ENCODE results near the gene CNOT6L. TPM values are rescaled to one million over a fixed set of nuclear protein-coding genes. Genes with fewer than 3 reads are reported as not detected.

The CNOT6L gene
- total RNA-seq, 1 experiment from 2014 or later = 29.4 TPM

- no peak overlapping the region for H2AFZ ChIP-seq (ENCODE audit: low read depth, low read length, poor library complexity, severe bottlenecking)
- no peaks in the 10 kb centered on the region for H3K79me2 ChIP-seq (ENCODE audit: insufficient read depth, low read length)
- H4K20me1 ChIP-seq (ENCODE audit: insufficient read depth) = no peaks in the 10 kb centered on the region
- no peak overlapping the region for H3K27ac ChIP-seq (ENCODE audit: low read depth, low read length)
- no peaks in the 10 kb centered on the region for H3K27me3 ChIP-seq (ENCODE audit: insufficient read depth, low read length)
- no peak overlapping the region for H3K9ac ChIP-seq (ENCODE audit: low read length)
- H3K4me2 ChIP-seq (ENCODE audit: low read length) = no peak overlapping the region
- CTCF ChIA-PET = interaction anchor here (0.5 kb wide), 1 partner anchor 366 kb away, joined by 4 read pairs; no protein-coding TSS in a partner anchor
- no peaks in the 10 kb centered on the region for H3K9me2 ChIP-seq (ENCODE audit: insufficient read depth)
- ATAC-seq = peak; percentile 53; the same call in 1 of the 2 replicates
- no peak for DNase-seq (ENCODE audit: low read depth, low spot score)
- POLR2A ChIA-PET = no interaction called here
- BruUV-seq (replicated peaks) = no TSS peak
- H3K4me3 ChIP-seq (replicated peaks in 1 of 2; ENCODE audit: low read depth in 1 of 2, low read length in 2 of 2) = no peak overlapping the region
- RAD21 ChIA-PET (ENCODE audit: low non-redundant PET in 1 of 2, low total read pairs in 2 of 2, uncharacterized antibody in 2 of 2, unreplicated experiment in 2 of 2) = no interaction called here
- TF ChIP-seq FOSL1 (IDR thresholded peaks at IDR 0.05; ENCODE audit: low read depth) (no peak), CTCF (IDR thresholded peaks at IDR 0.05 in 2 of 3, conservative IDR thresholded peaks at IDR 0.05 in 1 of 3; ENCODE audit: borderline replicate concordance in 1 of 3, insufficient read depth in 1 of 3, low read depth in 2 of 3, low read length in 2 of 3) (peak in 1 of 3 experiments; percentile 32; a peak in 1 of 6 replicates)
- no peaks in the 10 kb centered on the region for H3K9me3 ChIP-seq (ENCODE audit: control insufficient read depth in 1 of 2, insufficient read depth in 1 of 2, low read depth in 1 of 2, low read length in 2 of 2)
- no peaks in the 10 kb centered on the region for H3K4me1 ChIP-seq (ENCODE audit: control insufficient read depth in 1 of 2, insufficient read depth in 2 of 2, low read length in 2 of 2)
- intact Hi-C loops (cut with micrococcal nuclease) = no loop called here
- no peaks in the 10 kb centered on the region; a peak in 2 of 4 replicates for H3K36me3 ChIP-seq (ENCODE audit: control insufficient read depth in 1 of 2, insufficient read depth in 2 of 2, low read length in 2 of 2)
These were observed 90.7 kb downstream of the CNOT6L start for GRCh38 chr4:77728420-77728819.

- no peak overlapping the region for H3K9ac ChIP-seq (ENCODE audit: low read length)
- CTCF ChIA-PET = no interaction called here
- H3K36me3 ChIP-seq (ENCODE audit: control insufficient read depth in 1 of 2, insufficient read depth in 2 of 2, low read length in 2 of 2) = no peaks in the 10 kb centered on the region
- no peak overlapping the region for H3K27ac ChIP-seq (ENCODE audit: low read depth, low read length)
- H2AFZ ChIP-seq (ENCODE audit: low read depth, low read length, poor library complexity, severe bottlenecking) = no peak overlapping the region
- no peaks in the 10 kb centered on the region for H3K4me1 ChIP-seq (ENCODE audit: control insufficient read depth in 1 of 2, insufficient read depth in 2 of 2, low read length in 2 of 2)
- no peaks in the 10 kb centered on the region for H4K20me1 ChIP-seq (ENCODE audit: insufficient read depth)
- no peaks in the 10 kb centered on the region for H3K9me2 ChIP-seq (ENCODE audit: insufficient read depth)
- H3K27me3 ChIP-seq (ENCODE audit: insufficient read depth, low read length) = no peaks in the 10 kb centered on the region
- H3K4me3 ChIP-seq (replicated peaks in 1 of 2; ENCODE audit: low read depth in 1 of 2, low read length in 2 of 2) = no peak overlapping the region
- no peaks in the 10 kb centered on the region for H3K79me2 ChIP-seq (ENCODE audit: insufficient read depth, low read length)
- no peak overlapping the region for H3K4me2 ChIP-seq (ENCODE audit: low read length)
- POLR2A ChIA-PET = no interaction called here
- no peaks in the 10 kb centered on the region for H3K9me3 ChIP-seq (ENCODE audit: control insufficient read depth in 1 of 2, insufficient read depth in 1 of 2, low read depth in 1 of 2, low read length in 2 of 2)
- TF ChIP-seq REST (IDR thresholded peaks at IDR 0.05; ENCODE audit: low read depth) = no peak
- no peak for TF ChIP-seq RAD21 (IDR thresholded peaks at IDR 0.05; ENCODE audit: low read depth)
- TF ChIP-seq ZNF274 (IDR thresholded peaks at IDR 0.05; ENCODE audit: low read depth, low read length) = no peak
- TF ChIP-seq ZFX (IDR thresholded peaks at IDR 0.05) = no peak
- TF ChIP-seq EZH2 (IDR thresholded peaks at IDR 0.05) = no peak
- no peak for TF ChIP-seq CEBPB (IDR thresholded peaks at IDR 0.05; ENCODE audit: low read depth)
- BruUV-seq (replicated peaks) = no TSS peak
- intact Hi-C loops (cut with micrococcal nuclease) = no loop called here
- DNase-seq (ENCODE audit: low read depth, low spot score) (no peak), ATAC-seq (no peak)
- RAD21 ChIA-PET (ENCODE audit: low non-redundant PET in 1 of 2, low total read pairs in 2 of 2, uncharacterized antibody in 2 of 2, unreplicated experiment in 2 of 2) = no interaction called here
These were observed 98.1 kb downstream of the CNOT6L start for GRCh38 chr4:77721073-77721472.

All from HCT116 (cell line).